IgD-negative memory B cell (primary cell): ENCODE results near the gene ITFG2. TPM values are rescaled to one million over a fixed set of nuclear protein-coding genes. Genes with fewer than 3 reads are reported as not detected.
A peak's percentile ranks its signal among the peaks of the same experiment; 100 is the strongest.

Experiments used
- H3K27ac Mint-ChIP-seq, 3 donors: one replicate each; pipeline ENCODE4 v1.8.0; 2020 to 2022; ENCODE audit warnings: mild to moderate bottlenecking in 3 of 3, mixed read lengths in 3 of 3, moderate library complexity in 1 of 3
- H3K27me3 Mint-ChIP-seq: one replicate; pipeline ENCODE4 v1.8.0; 2021; ENCODE audit warnings: mixed read lengths
- H3K36me3 Mint-ChIP-seq: one replicate; pipeline ENCODE4 v1.8.0; 2020; ENCODE audit warnings: mild to moderate bottlenecking, mixed read lengths
- H3K4me1 Mint-ChIP-seq, 3 donors: one replicate each; pipeline ENCODE4 v1.8.0; 2020 to 2022; ENCODE audit warnings: mixed read lengths in 3 of 3, mild to moderate bottlenecking in 1 of 3
- H3K4me3 Mint-ChIP-seq, 4 donors: one replicate each; pipeline ENCODE4 v1.8.0; 2020 to 2022; ENCODE audit warnings: mild to moderate bottlenecking in 4 of 4, mixed read lengths in 4 of 4, moderate library complexity in 3 of 4
- H3K9me3 Mint-ChIP-seq, 3 donors: one replicate each; pipeline ENCODE4 v1.8.0; 2020 to 2021; ENCODE audit warnings: mixed read lengths in 3 of 3, mild to moderate bottlenecking in 1 of 3
- polyA plus RNA-seq: library from polyadenylated mRNA; unstranded; fragments of 300-500 nt; fragmentation: Illumina TruSeq; gene quantifications from one replicate; pipeline ENCODE4 v1.2.3, GENCODE V29; 2021

ITFG2 gene
- polyA plus RNA-seq, 1 donor from 2014 or later, result 57.9 TPM

GRCh38 chr12:2805143-2805520, 7.3 kb upstream of the ITFG2 start:
- peaks cover 3% of the 10 kb centered on the region for H3K36me3 Mint-ChIP-seq
- no peaks in the 10 kb centered on the region for H3K27me3 Mint-ChIP-seq
- no peak overlapping the region for H3K4me3 Mint-ChIP-seq
- H3K27ac Mint-ChIP-seq, result peak overlapping the region in 1 of 3 donors; percentile 21
- H3K4me1 Mint-ChIP-seq, result peaks cover 3 to 4% (median 3%) of the 10 kb centered on the region in 3 donors
- no peaks in the 10 kb centered on the region for H3K9me3 Mint-ChIP-seq

- H3K27ac Mint-ChIP-seq, result no peak overlapping the region
- H3K27me3 Mint-ChIP-seq, result no peaks in the 10 kb centered on the region
- H3K4me1 Mint-ChIP-seq, result peaks cover 4 to 5% (median 5%) of the 10 kb centered on the region in 3 donors
- H3K9me3 Mint-ChIP-seq, result no peaks in the 10 kb centered on the region
- peaks cover 3% of the 10 kb centered on the region for H3K36me3 Mint-ChIP-seq
- H3K4me3 Mint-ChIP-seq, result no peak overlapping the region
Measured at GRCh38 chr12:2806700-2807099, 5.8 kb upstream of the ITFG2 start.

GRCh38 chr12:2811801-2812200, 667 bp upstream of the ITFG2 start:
- Mint-ChIP-seq H3K27ac (peak overlapping the region in 1 of 3 donors; percentile 96), H3K4me3 (peak overlapping the region; percentile 95 to 100 (median 100)), H3K9me3 (no peaks in the 10 kb centered on the region), H3K27me3 (peaks cover 3% of the 10 kb centered on the region), H3K4me1 (peaks cover 10 to 22% (median 13%) of the 10 kb centered on the region in 3 donors), H3K36me3 (peaks cover 6% of the 10 kb centered on the region)

- no peaks in the 10 kb centered on the region for H3K9me3 Mint-ChIP-seq
- H3K27ac Mint-ChIP-seq, result peak overlapping the region; percentile 96 to 100 (median 99)
- H3K27me3 Mint-ChIP-seq, result peaks cover 3% of the 10 kb centered on the region
- H3K4me1 Mint-ChIP-seq, result peaks cover 12 to 25% (median 17%) of the 10 kb centered on the region in 3 donors
- H3K4me3 Mint-ChIP-seq, result peak overlapping the region; percentile 95 to 100 (median 100)
- H3K36me3 Mint-ChIP-seq, result peaks cover 3% of the 10 kb centered on the region
Measured at GRCh38 chr12:2813214-2814185, 1.0 kb downstream of the ITFG2 start.

- no peak overlapping the region for H3K4me3 Mint-ChIP-seq
- H3K36me3 Mint-ChIP-seq, result peaks cover 4% of the 10 kb centered on the region
- no peaks in the 10 kb centered on the region for H3K27me3 Mint-ChIP-seq
- no peak overlapping the region for H3K27ac Mint-ChIP-seq
- no peaks in the 10 kb centered on the region for H3K9me3 Mint-ChIP-seq
- peaks cover 2 to 6% (median 4%) of the 10 kb centered on the region in 3 donors for H3K4me1 Mint-ChIP-seq
Measured at GRCh38 chr12:2819810-2820209, 7.3 kb downstream of the ITFG2 start.

GRCh38 chr12:2820432-2820831, 8.0 kb downstream of the ITFG2 start:
- Mint-ChIP-seq H3K9me3 (no peaks in the 10 kb centered on the region), H3K4me3 (no peak overlapping the region), H3K4me1 (peaks cover 2 to 4% (median 4%) of the 10 kb centered on the region in 3 donors), H3K36me3 (peaks cover 4% of the 10 kb centered on the region), H3K27me3 (no peaks in the 10 kb centered on the region), H3K27ac (no peak overlapping the region)

GRCh38 chr12:2823483-2823882, 11.0 kb downstream of the ITFG2 start:
- Mint-ChIP-seq H3K36me3 (peaks cover 4% of the 10 kb centered on the region), H3K9me3 (no peaks in the 10 kb centered on the region), H3K4me3 (no peak overlapping the region), H3K27me3 (no peaks in the 10 kb centered on the region), H3K27ac (no peak overlapping the region), H3K4me1 (no peaks in the 10 kb centered on the region)

- Mint-ChIP-seq H3K4me3 (peak overlapping the region in 1 of 4 donors; percentile 47), H3K36me3 (peaks cover 5% of the 10 kb centered on the region), H3K27ac (no peak overlapping the region), H3K27me3 (no peaks in the 10 kb centered on the region), H3K9me3 (no peaks in the 10 kb centered on the region), H3K4me1 (no peaks in the 10 kb centered on the region)
Measured at GRCh38 chr12:2824541-2824940, 12.1 kb downstream of the ITFG2 start.

- no peak overlapping the region for H3K4me3 Mint-ChIP-seq
- H3K36me3 Mint-ChIP-seq, result peaks cover 6% of the 10 kb centered on the region
- peak overlapping the region in 1 of 3 donors; percentile 45 for H3K27ac Mint-ChIP-seq
- H3K27me3 Mint-ChIP-seq, result no peaks in the 10 kb centered on the region
- no peaks in the 10 kb centered on the region for H3K9me3 Mint-ChIP-seq
- H3K4me1 Mint-ChIP-seq, result no peaks in the 10 kb centered on the region
Measured at GRCh38 chr12:2825132-2825531, 12.7 kb downstream of the ITFG2 start.

GRCh38 chr12:2826036-2826435, 13.6 kb downstream of the ITFG2 start:
- Mint-ChIP-seq H3K9me3 (no peaks in the 10 kb centered on the region), H3K36me3 (peaks cover 6% of the 10 kb centered on the region), H3K27ac (no peak overlapping the region)

GRCh38 chr12:2826721-2827515, 14.4 kb downstream of the ITFG2 start:
- H3K9me3 Mint-ChIP-seq, result no peaks in the 10 kb centered on the region
- H3K27ac Mint-ChIP-seq, result no peak overlapping the region
- H3K4me3 Mint-ChIP-seq, result no peak overlapping the region
- no peaks in the 10 kb centered on the region for H3K27me3 Mint-ChIP-seq
- peaks cover 6% of the 10 kb centered on the region for H3K36me3 Mint-ChIP-seq
- H3K4me1 Mint-ChIP-seq, result peaks cover 0 to 2% (median 0%) of the 10 kb centered on the region in 3 donors

More at GRCh38 chr12:2826036-2826435, 13.6 kb downstream of the ITFG2 start:
- Mint-ChIP-seq H3K4me3 (no peak overlapping the region), H3K4me1 (no peaks in the 10 kb centered on the region), H3K27me3 (no peaks in the 10 kb centered on the region)

- Mint-ChIP-seq H3K36me3 (peaks cover 3% of the 10 kb centered on the region), H3K4me1 (peaks cover 0 to 2% (median 0%) of the 10 kb centered on the region in 3 donors), H3K27ac (peak overlapping the region in 1 of 3 donors; percentile 20), H3K9me3 (no peaks in the 10 kb centered on the region), H3K4me3 (no peak overlapping the region), H3K27me3 (no peaks in the 10 kb centered on the region)
Measured at GRCh38 chr12:2829275-2829674, 16.8 kb downstream of the ITFG2 start.

GRCh38 chr12:2832550-2833127, 20.2 kb downstream of the ITFG2 start:
- peaks cover 0 to 6% (median 4%) of the 10 kb centered on the region in 3 donors for H3K4me1 Mint-ChIP-seq
- H3K4me3 Mint-ChIP-seq, result no peak overlapping the region
- peaks cover 3% of the 10 kb centered on the region for H3K36me3 Mint-ChIP-seq
- no peaks in the 10 kb centered on the region for H3K27me3 Mint-ChIP-seq
- no peaks in the 10 kb centered on the region for H3K9me3 Mint-ChIP-seq
- peak overlapping the region in 1 of 3 donors; percentile 31 for H3K27ac Mint-ChIP-seq

- Mint-ChIP-seq H3K27ac (no peak overlapping the region), H3K9me3 (no peaks in the 10 kb centered on the region), H3K4me3 (no peak overlapping the region), H3K4me1 (peaks cover 0 to 6% (median 4%) of the 10 kb centered on the region in 3 donors), H3K27me3 (no peaks in the 10 kb centered on the region), H3K36me3 (peaks cover 3% of the 10 kb centered on the region)
Measured at GRCh38 chr12:2833327-2833726, 20.9 kb downstream of the ITFG2 start.

- Mint-ChIP-seq H3K36me3 (peaks cover 3% of the 10 kb centered on the region), H3K27ac (no peak overlapping the region), H3K4me3 (no peak overlapping the region), H3K4me1 (peaks cover 0 to 6% (median 4%) of the 10 kb centered on the region in 3 donors), H3K9me3 (no peaks in the 10 kb centered on the region), H3K27me3 (no peaks in the 10 kb centered on the region)
Measured at GRCh38 chr12:2833810-2834209, 21.3 kb downstream of the ITFG2 start.
